ENCODE data around the gene NTRK3. TPM values are rescaled to one million over a fixed set of nuclear protein-coding genes. Genes with fewer than 3 reads are reported as not detected.

The NTRK3 gene
- polyA plus RNA-seq, 4 donors: 11.5 to 62.9 (median 14.0) TPM

DNA sequence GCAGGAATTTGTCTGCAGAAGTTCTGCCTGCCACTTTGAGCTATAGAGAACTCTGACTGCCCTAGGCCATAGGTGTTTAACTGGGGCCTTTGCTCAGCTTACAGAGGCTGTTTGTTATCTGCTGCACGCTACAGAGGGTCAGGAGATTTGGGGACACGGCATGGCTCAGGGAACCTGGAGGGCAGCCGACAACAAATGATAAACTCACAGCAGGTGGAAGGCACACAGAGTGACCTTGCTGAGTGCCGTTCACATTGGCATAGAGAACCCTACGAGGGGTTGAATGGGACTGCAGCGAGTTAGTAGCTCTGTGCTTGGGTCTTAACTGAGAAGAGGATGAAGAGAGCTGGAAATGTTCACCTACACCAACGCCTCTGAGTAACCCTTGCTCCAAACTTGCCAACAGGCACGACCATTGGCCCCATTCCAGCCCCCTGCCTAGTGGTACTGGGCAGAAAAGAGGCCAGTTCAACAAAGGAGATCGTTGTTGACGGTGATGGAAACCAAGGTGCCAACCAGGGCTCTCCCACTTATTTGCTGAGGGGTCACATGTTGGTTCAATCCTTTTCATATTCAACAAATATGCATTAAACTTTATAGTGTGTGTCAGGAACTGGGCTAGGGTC is 301.1 kb downstream of the NTRK3 start:
- no peak for DNase-seq (ENCODE audit: low read depth in 4 of 4, low spot score in 3 of 4)

- DNase-seq (ENCODE audit: low read depth in 4 of 4, low spot score in 3 of 4): no peak
These were observed 301.7 kb downstream of the NTRK3 start for GRCh38 chr15:87954793-87955192.

DNA sequence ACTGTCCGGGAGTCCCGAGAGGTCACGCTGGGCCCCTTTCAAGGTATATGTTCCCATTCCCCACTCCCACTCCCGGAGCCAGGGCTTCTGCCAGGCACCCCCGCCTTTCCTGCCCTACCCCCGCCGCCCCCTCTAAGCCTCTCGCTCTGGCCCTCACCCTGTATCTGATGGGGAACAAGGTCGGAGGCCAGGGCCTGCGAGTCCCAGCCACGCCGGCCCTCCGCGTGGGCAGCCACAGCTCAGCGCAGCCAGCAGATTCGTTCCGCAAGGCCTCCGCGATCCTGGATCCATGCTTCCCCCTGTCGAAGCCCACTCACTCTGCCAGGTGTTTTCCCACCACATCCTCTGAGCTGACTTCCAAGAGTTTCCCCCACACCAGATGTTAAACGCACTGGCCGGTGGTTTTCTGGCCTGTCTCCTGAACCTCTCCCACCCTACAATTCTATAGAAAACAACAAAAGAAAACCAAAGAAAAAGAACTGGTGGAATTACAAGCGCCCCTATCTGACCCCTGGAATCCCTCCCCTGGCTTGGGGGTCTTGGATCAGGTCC is 303.7 kb downstream of the NTRK3 start:
- DNase-seq (ENCODE audit: low read depth in 4 of 4, low spot score in 3 of 4): no peak

DNA sequence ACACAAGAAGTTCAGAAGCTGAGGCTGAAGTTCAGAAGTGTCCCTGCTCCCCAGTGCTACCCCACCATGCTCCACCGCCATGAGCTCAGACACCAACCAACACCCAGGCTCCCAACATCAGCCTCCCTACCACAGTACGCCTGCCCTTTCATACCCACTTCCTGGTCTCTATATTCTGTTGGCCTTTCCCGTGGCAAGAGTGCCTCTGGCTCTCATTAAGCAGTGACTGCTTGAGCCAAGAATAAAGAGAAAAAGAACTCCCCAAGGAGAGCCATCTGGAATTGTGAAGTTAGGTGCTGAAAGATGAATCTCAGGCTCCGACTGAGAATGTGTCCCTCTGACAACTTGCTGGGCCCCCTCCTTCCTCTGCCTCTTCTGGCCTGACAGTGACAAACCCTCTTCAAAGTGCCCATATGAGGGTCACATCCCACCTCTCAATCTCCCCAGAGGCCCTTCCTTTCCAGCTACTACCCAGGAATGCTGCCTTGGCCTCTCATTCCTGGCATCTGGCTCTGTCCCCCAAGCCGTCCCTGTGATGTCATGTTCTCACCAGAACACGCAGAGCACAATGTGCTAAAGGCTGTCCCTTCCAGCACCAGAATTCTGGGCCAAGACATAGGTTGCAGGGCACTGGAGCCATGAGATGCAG is 306.8 kb downstream of the NTRK3 start:
- no peak for DNase-seq (ENCODE audit: low read depth in 4 of 4, low spot score in 3 of 4)

DNA sequence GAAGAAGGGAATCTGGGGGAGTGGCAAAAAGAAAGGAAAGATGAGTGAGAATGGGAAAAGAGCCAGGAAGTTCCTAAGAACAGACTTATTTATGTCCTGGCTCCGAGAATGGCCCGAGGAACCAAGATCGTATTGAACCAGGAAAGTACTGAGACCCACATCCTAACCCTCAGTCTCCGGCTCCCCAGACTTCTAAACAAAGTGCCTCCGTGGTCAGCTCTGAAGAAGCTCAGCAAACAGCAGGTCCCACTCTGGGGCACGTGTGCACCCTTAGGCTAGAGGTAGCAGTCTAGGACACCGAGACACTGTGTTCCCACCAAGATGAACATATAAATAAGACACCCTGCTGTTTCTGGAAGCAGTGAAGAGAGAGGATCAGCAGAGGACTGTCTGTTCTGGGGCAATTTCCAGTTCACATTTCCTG is 307.4 kb downstream of the NTRK3 start:
- no peak for DNase-seq (ENCODE audit: low read depth in 4 of 4, low spot score in 3 of 4)

GRCh38 chr15:87947560-87947959 is 309.0 kb downstream of the NTRK3 start:
- no peak for DNase-seq (ENCODE audit: low read depth in 4 of 4, low spot score in 3 of 4)

GRCh38 chr15:87945246-87945645 is 311.3 kb downstream of the NTRK3 start:
- DNase-seq (ENCODE audit: low read depth in 4 of 4, low spot score in 3 of 4): no peak

- peak in 1 of 4 donors; percentile 26 for DNase-seq (ENCODE audit: low read depth in 4 of 4, low spot score in 3 of 4)
These were observed 311.8 kb downstream of the NTRK3 start for GRCh38 chr15:87944691-87945090.

- DNase-seq (ENCODE audit: low read depth in 4 of 4, low spot score in 3 of 4): no peak
These were observed 312.5 kb downstream of the NTRK3 start for GRCh38 chr15:87944050-87944449.

- no peak for DNase-seq (ENCODE audit: low read depth in 4 of 4, low spot score in 3 of 4)
These were observed 312.9 kb downstream of the NTRK3 start for GRCh38 chr15:87943626-87944025.

DNA sequence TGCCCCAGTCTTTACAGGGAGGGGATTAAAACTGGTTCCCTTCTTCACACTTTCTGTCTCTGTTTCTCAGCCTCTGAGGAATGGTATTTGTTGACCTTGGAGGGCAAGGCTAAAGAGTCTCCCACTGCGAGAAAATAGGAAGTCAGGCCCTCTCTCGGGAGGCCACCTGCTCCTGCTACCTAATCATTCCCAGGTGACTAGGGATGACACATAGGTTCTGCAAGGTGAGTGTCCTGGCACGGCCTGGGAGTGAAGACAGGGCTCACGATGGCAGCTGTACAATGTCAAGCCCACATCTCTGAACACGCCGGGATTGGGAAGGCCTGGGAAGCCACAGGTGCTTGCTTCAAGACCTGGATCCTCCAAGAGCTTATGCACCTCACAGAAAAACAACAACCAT is 314.2 kb downstream of the NTRK3 start:
- no peak for DNase-seq (ENCODE audit: low read depth in 4 of 4, low spot score in 3 of 4)

- DNase-seq (ENCODE audit: low read depth in 4 of 4, low spot score in 3 of 4): no peak
These were observed 314.9 kb downstream of the NTRK3 start for GRCh38 chr15:87941606-87942005.

- DNase-seq (ENCODE audit: low read depth in 4 of 4, low spot score in 3 of 4): no peak
These were observed 315.8 kb downstream of the NTRK3 start for GRCh38 chr15:87940768-87941167.

DNA sequence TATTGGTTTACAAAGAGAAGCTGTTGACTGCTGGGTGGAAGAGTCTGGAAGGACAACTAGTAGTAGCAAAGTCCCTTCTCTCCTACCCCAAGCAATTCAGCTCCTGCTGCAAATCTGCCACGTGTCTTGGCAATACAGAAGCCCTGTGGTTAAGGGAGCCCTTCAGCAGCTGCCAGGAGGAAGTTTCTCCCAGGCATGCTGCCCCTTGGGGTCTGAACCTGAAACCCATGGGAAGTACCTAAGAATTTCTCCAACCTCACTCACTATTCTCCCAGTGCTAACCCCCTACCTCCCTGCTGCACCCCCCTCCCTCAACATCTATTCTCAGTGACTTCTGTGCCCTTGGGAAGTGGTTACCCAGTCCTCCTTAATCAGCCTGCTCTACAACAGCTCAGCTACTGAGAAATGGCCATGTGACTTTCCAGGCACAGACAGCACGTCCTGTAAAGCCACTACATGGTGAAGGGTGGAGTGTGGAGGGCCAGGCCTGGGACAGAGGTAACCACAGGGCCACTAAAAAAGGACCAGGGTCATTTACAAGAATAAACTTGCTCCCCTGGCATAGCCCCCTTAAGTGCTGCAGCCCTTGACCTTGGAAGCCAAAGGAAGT is 316.6 kb downstream of the NTRK3 start:
- DNase-seq (ENCODE audit: low read depth in 4 of 4, low spot score in 3 of 4): no peak

- DNase-seq (ENCODE audit: low read depth in 4 of 4, low spot score in 3 of 4): no peak
These were observed 318.5 kb downstream of the NTRK3 start for GRCh38 chr15:87938031-87938430.

GRCh38 chr15:87935583-87935982 is 321.0 kb downstream of the NTRK3 start:
- DNase-seq (ENCODE audit: low read depth in 4 of 4, low spot score in 3 of 4): no peak

- DNase-seq (ENCODE audit: low read depth in 4 of 4, low spot score in 3 of 4): no peak
These were observed 325.0 kb downstream of the NTRK3 start for GRCh38 chr15:87931584-87931983.

GRCh38 chr15:87930457-87930856 is 326.1 kb downstream of the NTRK3 start:
- DNase-seq (ENCODE audit: low read depth in 4 of 4, low spot score in 3 of 4): no peak

GRCh38 chr15:87929841-87930240 is 326.7 kb downstream of the NTRK3 start:
- DNase-seq (ENCODE audit: low read depth in 4 of 4, low spot score in 3 of 4): no peak

DNA sequence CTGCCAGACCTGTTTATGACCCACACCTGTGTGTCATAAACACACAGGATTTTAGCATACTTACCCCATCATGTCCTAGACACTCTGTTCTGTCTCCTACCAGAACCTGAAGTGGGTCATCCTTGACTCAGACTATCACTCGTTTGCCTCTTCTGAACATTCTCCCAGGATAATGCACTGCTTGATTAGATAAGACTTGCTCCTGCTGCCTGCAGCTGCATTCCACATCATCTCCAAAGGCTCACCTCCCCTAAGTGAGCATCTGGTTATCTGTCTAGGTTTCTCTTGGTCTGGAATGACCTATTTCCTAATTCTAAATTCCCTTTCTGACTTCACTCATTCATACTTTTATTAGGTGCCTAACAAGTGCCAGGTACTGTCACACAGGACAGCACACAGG is 332.1 kb downstream of the NTRK3 start:
- DNase-seq (ENCODE audit: low read depth in 4 of 4, low spot score in 3 of 4): no peak

GRCh38 chr15:87919064-87919463 is 337.5 kb downstream of the NTRK3 start:
- DNase-seq (ENCODE audit: low read depth in 4 of 4, low spot score in 3 of 4): no peak

DNA sequence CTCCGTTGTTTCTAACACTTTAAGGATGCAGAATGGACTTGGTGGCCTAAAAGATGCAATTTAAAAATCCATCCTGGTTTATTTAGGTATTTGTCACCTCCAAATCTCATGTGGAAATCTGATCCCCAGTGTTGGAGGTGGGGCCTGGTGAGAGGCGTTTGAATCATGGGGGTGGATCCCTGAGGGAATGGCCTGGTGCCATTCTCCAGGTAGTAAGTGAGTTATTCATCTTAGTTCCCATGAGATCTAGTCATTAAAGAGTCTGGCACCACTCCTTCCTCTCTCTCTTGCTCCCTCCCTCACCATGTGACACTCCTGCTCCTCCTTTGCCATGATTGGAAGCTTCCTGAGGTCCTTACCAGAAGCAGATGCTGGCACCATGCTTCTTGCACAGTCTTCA is 339.1 kb downstream of the NTRK3 start:
- no peak for DNase-seq (ENCODE audit: low read depth in 4 of 4, low spot score in 3 of 4)
